Measurements from ENCODE around the gene HNF4A. TPM values are rescaled to one million over a fixed set of nuclear protein-coding genes. Genes with fewer than 3 reads are reported as not detected.

Gene HNF4A
- total RNA-seq, 2 donors from 2014 or later, result 288 to 346 TPM

DNA sequence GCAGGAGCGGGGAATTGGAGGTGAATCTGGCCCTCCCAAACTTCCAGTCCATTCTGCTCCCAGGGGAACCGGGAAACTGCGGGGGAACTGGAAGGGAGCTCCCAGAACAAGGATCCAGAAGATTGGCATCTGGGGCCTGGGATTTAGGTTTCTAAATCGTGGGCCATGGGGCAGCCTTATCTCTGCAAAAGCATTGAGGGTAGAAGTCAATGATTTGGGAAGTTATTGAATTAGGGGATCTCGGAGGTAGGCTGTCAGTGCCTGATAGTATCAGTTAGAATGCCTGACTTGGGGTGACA, 45.1 kb downstream of the HNF4A start:
- no peaks in the 10 kb centered on the region for H3K4me1 ChIP-seq
- no peaks in the 10 kb centered on the region for H3K27me3 ChIP-seq
- no peaks in the 10 kb centered on the region for H3K36me3 ChIP-seq
- peak; percentile 35 for DNase-seq
- TF ChIP-seq, protein P1, sequence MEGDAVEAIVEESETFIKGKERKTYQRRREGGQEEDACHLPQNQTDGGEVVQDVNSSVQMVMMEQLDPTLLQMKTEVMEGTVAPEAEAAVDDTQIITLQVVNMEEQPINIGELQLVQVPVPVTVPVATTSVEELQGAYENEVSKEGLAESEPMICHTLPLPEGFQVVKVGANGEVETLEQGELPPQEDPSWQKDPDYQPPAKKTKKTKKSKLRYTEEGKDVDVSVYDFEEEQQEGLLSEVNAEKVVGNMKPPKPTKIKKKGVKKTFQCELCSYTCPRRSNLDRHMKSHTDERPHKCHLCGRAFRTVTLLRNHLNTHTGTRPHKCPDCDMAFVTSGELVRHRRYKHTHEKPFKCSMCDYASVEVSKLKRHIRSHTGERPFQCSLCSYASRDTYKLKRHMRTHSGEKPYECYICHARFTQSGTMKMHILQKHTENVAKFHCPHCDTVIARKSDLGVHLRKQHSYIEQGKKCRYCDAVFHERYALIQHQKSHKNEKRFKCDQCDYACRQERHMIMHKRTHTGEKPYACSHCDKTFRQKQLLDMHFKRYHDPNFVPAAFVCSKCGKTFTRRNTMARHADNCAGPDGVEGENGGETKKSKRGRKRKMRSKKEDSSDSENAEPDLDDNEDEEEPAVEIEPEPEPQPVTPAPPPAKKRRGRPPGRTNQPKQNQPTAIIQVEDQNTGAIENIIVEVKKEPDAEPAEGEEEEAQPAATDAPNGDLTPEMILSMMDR (IDR thresholded peaks at IDR 0.05), result no peak
- H3K9me3 ChIP-seq, result no peaks in the 10 kb centered on the region
- intact Hi-C loops (cut with DNase I), result no loop called here
- H3K27ac ChIP-seq, result peak overlapping the region; percentile 80
- H3K4me3 ChIP-seq, result no peak overlapping the region
- peak overlapping the region; percentile 13 to 93 for H3K9ac ChIP-seq (ENCODE audit: low read depth in 2 of 2, low read length in 2 of 2)

DNA sequence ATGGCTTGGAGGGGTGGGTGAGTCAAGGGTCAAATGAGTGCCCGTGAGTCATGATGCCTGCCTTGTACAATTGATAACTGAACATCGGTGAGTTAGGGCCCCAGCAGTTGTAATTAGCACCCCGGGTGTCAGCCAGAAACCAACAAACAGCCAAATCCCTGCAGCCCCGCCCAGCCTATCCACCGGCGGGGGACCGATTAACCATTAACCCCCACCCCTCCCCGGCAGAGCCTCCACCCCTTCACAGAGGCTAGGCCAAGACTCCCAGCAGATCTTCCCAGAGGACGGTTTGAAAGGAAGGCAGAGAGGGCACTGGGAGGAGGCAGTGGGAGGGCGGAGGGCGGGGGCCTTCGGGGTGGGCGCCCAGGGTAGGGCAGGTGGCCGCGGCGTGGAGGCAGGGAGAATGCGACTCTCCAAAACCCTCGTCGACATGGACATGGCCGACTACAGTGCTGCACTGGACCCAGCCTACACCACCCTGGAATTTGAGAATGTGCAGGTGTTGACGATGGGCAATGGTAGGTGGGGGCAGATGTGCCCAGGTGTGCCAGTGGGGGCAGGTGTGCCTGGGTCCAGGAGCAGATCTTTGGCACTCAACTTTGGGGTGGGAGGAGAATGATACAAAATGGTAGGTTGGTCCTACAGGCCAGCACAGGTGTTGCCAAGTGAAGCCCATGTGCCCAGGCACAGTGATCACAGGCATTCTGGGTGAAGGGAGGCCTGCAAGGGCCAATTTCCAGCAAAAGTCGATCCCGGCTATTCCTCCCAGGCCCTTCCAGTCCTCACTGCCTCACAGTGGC, 45.7 kb downstream of the HNF4A start:
- Histone ChIP-seq H3K27me3 (no peaks in the 10 kb centered on the region), H3K27ac (peak overlapping the region; percentile 80), H3K9me3 (no peaks in the 10 kb centered on the region), H3K9ac (ENCODE audit: low read depth in 2 of 2, low read length in 2 of 2) (peak overlapping the region; percentile 86 to 93), H3K4me3 (peak overlapping the region; percentile 43), H3K4me1 (no peaks in the 10 kb centered on the region), H3K36me3 (no peaks in the 10 kb centered on the region)
- TF ChIP-seq, protein P1 (IDR thresholded peaks at IDR 0.05), result no peak
- DNase-seq, result peak; percentile 89
- intact Hi-C loops (cut with DNase I), result no loop called here

DNA sequence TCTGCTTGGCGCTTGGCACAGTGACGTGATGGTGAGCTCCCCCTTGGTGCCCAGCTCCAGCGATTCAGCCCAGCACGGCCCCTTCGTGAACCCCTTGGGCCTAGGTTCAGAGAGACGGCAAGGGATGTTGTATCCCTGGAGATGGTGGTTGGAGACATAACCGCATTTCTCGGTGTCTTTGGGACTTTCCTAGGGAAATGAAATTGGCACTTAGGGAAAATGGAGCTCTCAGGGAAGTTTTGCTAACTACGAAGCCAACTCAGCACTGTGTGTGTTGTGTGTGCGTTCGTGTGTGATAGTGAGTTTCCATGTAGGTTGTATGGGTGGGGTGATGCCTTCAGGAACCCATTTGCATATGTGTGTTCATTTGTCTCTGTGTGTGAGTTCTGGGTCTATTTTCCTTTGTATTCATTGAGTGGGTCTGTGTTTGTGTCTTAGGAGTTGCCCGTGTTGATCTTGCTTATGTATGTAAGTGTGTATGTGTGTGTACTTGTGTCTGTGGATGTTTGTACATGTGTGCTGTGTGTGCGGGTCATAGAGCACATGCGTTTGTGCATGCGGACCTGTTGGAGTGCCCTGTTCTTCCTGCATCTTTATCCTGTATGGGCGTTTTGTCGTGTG, 46.4 kb downstream of the HNF4A start:
- Histone ChIP-seq H3K4me3 (peak overlapping the region; percentile 43), H3K4me1 (no peaks in the 10 kb centered on the region), H3K9ac (ENCODE audit: low read depth in 2 of 2, low read length in 2 of 2) (peak overlapping the region; percentile 86 to 93), H3K27me3 (no peaks in the 10 kb centered on the region), H3K9me3 (no peaks in the 10 kb centered on the region), H3K27ac (peak overlapping the region; percentile 80), H3K36me3 (no peaks in the 10 kb centered on the region)
- no peak for DNase-seq
- intact Hi-C loops (cut with DNase I), result no loop called here
- TF ChIP-seq, protein P1 (IDR thresholded peaks at IDR 0.05), result no peak

DNA sequence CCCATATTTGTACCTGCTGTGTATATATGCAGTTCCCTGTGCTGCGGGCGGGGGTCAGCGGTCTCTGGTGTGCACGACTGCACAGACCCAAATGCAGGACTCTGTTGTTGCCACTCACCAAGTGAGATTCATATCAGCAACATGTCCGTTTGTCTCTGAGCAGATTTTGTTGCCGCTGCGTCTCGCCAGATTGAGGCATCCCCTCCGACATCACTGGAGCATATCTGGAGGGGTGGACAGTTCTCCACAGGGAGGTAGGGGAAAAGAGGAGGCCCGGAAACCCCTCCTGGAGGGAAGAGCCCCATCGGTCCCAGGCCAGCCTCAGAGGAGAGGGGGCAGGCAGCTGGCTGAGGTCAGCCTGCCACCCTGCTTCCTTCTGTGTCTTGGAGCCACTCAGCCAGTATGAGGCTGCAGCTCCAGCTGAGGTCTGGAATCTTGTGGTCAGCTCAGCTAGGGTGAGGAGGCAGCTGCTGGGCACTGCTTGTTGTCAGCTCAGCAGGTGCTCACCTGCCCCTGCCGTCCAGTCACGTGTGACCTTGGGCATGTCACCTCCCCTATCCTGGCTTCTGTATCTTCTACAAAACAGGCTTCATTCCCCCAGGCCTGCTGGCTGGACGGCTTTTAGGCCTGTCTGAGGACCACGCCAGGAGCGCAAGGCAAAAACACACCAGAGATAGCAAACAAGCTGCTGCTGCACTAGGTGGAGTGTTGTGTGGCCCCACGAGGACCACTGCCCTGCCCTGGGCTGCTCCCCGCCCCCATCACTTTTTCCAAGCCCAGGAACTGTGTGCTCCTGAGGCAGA, 47.1 kb downstream of the HNF4A start:
- Histone ChIP-seq H3K9ac (ENCODE audit: low read depth in 2 of 2, low read length in 2 of 2) (peak overlapping the region; percentile 86 to 93), H3K4me1 (no peaks in the 10 kb centered on the region), H3K9me3 (no peaks in the 10 kb centered on the region), H3K36me3 (no peaks in the 10 kb centered on the region), H3K27ac (peak overlapping the region; percentile 80), H3K27me3 (no peaks in the 10 kb centered on the region), H3K4me3 (peak overlapping the region; percentile 43)
- intact Hi-C loops (cut with DNase I), result no loop called here
- TF ChIP-seq, protein P1 (IDR thresholded peaks at IDR 0.05), result no peak
- DNase-seq, result peak; percentile 68

All from colonic mucosa (tissue), 4 donors.